ENCODE results near the gene PRPF19. TPM values are rescaled to one million over a fixed set of nuclear protein-coding genes. Genes with fewer than 3 reads are reported as not detected.
A peak's percentile ranks its signal among the peaks of the same experiment; 100 is the strongest.

PRPF19 gene
- total and polyA plus RNA-seq, 9 of the 15 experiments (the other 6 are each of a cell fraction or from before 2014, with no cell fraction given), result 9.4 to 212 (median 73.2) TPM

DNA sequence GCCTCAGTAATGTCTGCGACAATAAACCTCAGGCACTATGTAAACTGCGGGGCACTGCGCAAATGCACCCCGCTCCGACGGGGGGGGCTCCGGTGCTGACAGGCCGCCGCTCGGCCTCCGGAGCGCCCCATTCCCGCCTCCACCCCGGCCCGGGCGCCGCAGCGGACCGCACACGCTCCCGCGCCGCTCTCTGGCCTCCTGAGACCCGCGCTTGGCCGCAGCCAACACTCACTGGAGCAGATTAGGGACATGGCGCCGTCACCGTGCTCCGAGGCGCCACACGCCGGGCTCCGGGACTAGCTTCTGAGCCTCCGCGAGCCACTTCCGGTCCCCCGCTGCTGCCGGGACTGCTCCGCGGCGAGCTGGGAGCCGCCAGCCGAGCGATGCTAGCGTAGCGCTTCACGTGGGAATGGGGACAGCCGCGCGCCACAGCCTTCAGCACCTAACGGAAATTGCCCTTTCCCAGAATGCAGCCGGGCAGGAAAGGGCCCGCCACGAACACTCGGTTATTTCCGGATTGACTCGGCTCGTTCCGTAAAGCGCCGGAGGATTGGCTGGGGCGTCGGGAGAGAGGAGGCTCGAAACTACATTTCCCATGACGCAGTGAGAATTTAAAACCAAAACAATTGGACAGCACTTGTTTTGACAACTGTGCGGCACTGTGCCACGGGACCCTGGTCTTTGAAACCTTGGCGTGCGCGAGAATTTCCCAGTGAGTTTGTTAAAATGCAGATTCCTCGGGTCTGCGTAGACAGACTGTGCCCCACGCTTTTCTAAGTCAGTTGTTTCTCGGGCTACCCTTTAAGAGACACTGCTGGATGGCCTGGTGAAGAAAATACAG, at the start of gene PRPF19 (continued):
- TF ChIP-seq, protein P1, sequence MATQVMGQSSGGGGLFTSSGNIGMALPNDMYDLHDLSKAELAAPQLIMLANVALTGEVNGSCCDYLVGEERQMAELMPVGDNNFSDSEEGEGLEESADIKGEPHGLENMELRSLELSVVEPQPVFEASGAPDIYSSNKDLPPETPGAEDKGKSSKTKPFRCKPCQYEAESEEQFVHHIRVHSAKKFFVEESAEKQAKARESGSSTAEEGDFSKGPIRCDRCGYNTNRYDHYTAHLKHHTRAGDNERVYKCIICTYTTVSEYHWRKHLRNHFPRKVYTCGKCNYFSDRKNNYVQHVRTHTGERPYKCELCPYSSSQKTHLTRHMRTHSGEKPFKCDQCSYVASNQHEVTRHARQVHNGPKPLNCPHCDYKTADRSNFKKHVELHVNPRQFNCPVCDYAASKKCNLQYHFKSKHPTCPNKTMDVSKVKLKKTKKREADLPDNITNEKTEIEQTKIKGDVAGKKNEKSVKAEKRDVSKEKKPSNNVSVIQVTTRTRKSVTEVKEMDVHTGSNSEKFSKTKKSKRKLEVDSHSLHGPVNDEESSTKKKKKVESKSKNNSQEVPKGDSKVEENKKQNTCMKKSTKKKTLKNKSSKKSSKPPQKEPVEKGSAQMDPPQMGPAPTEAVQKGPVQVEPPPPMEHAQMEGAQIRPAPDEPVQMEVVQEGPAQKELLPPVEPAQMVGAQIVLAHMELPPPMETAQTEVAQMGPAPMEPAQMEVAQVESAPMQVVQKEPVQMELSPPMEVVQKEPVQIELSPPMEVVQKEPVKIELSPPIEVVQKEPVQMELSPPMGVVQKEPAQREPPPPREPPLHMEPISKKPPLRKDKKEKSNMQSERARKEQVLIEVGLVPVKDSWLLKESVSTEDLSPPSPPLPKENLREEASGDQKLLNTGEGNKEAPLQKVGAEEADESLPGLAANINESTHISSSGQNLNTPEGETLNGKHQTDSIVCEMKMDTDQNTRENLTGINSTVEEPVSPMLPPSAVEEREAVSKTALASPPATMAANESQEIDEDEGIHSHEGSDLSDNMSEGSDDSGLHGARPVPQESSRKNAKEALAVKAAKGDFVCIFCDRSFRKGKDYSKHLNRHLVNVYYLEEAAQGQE (IDR thresholded peaks at IDR 0.05; ENCODE audit: borderline replicate concordance), result no peak; the same call in 1 of the 2 replicates
- TF ChIP-seq, protein P1 (CRISPR knock-in tag; IDR thresholded peaks at IDR 0.05; ENCODE audit: low read depth), result peak; percentile 52; the same call in 1 of the 2 replicates
- TF ChIP-seq FOS (IDR thresholded peaks at IDR 0.05; ENCODE audit: extremely low read depth, insufficient read length) (no peak), SNIP1 (IDR thresholded peaks at IDR 0.05; ENCODE audit: low read depth) (no peak), U2AF1 (optimal IDR thresholded peaks at IDR 0.05; ENCODE audit: low read depth, low read length) (peak; percentile 46), NR3C1 (CRISPR knock-in tag; IDR thresholded peaks at IDR 0.05) (peak; percentile 92; the same call in 1 of the 2 replicates), RBBP5 (IDR thresholded peaks at IDR 0.05; ENCODE audit: borderline replicate concordance, insufficient read depth, low read length, poor library complexity, severe bottlenecking) (peak; percentile 93), ETV5 (CRISPR knock-in tag; IDR thresholded peaks at IDR 0.05; ENCODE audit: low read depth) (peak; percentile 77; the same call in 1 of the 2 replicates)
- TF ChIP-seq, protein P2, sequence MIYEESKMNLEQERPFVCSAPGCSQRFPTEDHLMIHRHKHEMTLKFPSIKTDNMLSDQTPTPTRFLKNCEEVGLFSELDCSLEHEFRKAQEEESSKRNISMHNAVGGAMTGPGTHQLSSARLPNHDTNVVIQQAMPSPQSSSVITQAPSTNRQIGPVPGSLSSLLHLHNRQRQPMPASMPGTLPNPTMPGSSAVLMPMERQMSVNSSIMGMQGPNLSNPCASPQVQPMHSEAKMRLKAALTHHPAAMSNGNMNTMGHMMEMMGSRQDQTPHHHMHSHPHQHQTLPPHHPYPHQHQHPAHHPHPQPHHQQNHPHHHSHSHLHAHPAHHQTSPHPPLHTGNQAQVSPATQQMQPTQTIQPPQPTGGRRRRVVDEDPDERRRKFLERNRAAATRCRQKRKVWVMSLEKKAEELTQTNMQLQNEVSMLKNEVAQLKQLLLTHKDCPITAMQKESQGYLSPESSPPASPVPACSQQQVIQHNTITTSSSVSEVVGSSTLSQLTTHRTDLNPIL (CRISPR knock-in tag; IDR thresholded peaks at IDR 0.05), result no peak
- TF ChIP-seq, protein P3, sequence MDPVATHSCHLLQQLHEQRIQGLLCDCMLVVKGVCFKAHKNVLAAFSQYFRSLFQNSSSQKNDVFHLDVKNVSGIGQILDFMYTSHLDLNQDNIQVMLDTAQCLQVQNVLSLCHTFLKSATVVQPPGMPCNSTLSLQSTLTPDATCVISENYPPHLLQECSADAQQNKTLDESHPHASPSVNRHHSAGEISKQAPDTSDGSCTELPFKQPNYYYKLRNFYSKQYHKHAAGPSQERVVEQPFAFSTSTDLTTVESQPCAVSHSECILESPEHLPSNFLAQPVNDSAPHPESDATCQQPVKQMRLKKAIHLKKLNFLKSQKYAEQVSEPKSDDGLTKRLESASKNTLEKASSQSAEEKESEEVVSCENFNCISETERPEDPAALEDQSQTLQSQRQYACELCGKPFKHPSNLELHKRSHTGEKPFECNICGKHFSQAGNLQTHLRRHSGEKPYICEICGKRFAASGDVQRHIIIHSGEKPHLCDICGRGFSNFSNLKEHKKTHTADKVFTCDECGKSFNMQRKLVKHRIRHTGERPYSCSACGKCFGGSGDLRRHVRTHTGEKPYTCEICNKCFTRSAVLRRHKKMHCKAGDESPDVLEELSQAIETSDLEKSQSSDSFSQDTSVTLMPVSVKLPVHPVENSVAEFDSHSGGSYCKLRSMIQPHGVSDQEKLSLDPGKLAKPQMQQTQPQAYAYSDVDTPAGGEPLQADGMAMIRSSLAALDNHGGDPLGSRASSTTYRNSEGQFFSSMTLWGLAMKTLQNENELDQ (CRISPR knock-in tag; IDR thresholded peaks at IDR 0.05; ENCODE audit: borderline replicate concordance), result no peak
- TF ChIP-seq, protein P4, sequence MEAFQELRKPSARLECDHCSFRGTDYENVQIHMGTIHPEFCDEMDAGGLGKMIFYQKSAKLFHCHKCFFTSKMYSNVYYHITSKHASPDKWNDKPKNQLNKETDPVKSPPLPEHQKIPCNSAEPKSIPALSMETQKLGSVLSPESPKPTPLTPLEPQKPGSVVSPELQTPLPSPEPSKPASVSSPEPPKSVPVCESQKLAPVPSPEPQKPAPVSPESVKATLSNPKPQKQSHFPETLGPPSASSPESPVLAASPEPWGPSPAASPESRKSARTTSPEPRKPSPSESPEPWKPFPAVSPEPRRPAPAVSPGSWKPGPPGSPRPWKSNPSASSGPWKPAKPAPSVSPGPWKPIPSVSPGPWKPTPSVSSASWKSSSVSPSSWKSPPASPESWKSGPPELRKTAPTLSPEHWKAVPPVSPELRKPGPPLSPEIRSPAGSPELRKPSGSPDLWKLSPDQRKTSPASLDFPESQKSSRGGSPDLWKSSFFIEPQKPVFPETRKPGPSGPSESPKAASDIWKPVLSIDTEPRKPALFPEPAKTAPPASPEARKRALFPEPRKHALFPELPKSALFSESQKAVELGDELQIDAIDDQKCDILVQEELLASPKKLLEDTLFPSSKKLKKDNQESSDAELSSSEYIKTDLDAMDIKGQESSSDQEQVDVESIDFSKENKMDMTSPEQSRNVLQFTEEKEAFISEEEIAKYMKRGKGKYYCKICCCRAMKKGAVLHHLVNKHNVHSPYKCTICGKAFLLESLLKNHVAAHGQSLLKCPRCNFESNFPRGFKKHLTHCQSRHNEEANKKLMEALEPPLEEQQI (IDR thresholded peaks at IDR 0.05), result no peak
